ENCODE data around the gene CCDC88C. TPM values are rescaled to one million over a fixed set of nuclear protein-coding genes. Genes with fewer than 3 reads are reported as not detected.
"Not testable (repeated sequence)": the region's sequence is repeated elsewhere in the genome, so short reads cannot be mapped to it uniquely, and the experiment has no call there.

Gene CCDC88C
- total RNA-seq, 1 experiment from 2014 or later = 57.9 TPM

GRCh38 chr14:91271639-91272038 is 146.0 kb downstream of the CCDC88C start:
- peaks cover 6% of the 10 kb centered on the region; the same call in 1 of the 2 replicates for H3K36me3 ChIP-seq (ENCODE audit: insufficient read depth, low read length)
- H3K4me3 ChIP-seq (ENCODE audit: low read length) = no peak overlapping the region
- H3K27ac ChIP-seq (ENCODE audit: low read length) = no peak overlapping the region
- DNase-seq = no peak
- no peaks in the 10 kb centered on the region for H3K79me2 ChIP-seq (ENCODE audit: low read length)
- no peaks in the 10 kb centered on the region for H3K9me2 ChIP-seq (replicated peaks; ENCODE audit: insufficient read depth, low read length)
- no peaks in the 10 kb centered on the region for H3K9me3 ChIP-seq (ENCODE audit: low read length)
- H3K27me3 ChIP-seq (ENCODE audit: low read length) = no peaks in the 10 kb centered on the region
- H3K4me2 ChIP-seq (ENCODE audit: low read depth, low read length, poor library complexity, severe bottlenecking) = no peak overlapping the region
- H2AFZ ChIP-seq (ENCODE audit: low read length) = no peak overlapping the region
- H4K20me1 ChIP-seq (ENCODE audit: insufficient read depth, low read depth, low read length) = peaks cover 6% of the 10 kb centered on the region; the same call in 1 of the 2 replicates
- no peaks in the 10 kb centered on the region for H3K4me1 ChIP-seq (ENCODE audit: low read length)
- no peak overlapping the region for H3K9ac ChIP-seq (ENCODE audit: low read length)

- Histone ChIP-seq H3K4me2 (ENCODE audit: low read depth, low read length, poor library complexity, severe bottlenecking) (no peak overlapping the region), H3K27me3 (ENCODE audit: low read length) (no peaks in the 10 kb centered on the region), H3K9ac (ENCODE audit: low read length) (no peak overlapping the region), H3K9me3 (ENCODE audit: low read length) (no peaks in the 10 kb centered on the region), H3K79me2 (ENCODE audit: low read length) (no peaks in the 10 kb centered on the region), H3K4me1 (ENCODE audit: low read length) (no peaks in the 10 kb centered on the region), H2AFZ (ENCODE audit: low read length) (no peak overlapping the region), H3K27ac (ENCODE audit: low read length) (no peak overlapping the region), H4K20me1 (ENCODE audit: insufficient read depth, low read depth, low read length) (peaks cover 6% of the 10 kb centered on the region; the same call in 1 of the 2 replicates), H3K4me3 (ENCODE audit: low read length) (no peak overlapping the region), H3K36me3 (ENCODE audit: insufficient read depth, low read length) (0 out of 2 replicates have a peak, but pooled peaks cover 6% of the 10 kb centered on the region), H3K9me2 (replicated peaks; ENCODE audit: insufficient read depth, low read length) (no peaks in the 10 kb centered on the region)
- no peak for DNase-seq
Observed at GRCh38 chr14:91270619-91271018, 147.0 kb downstream of the CCDC88C start.

- H3K9ac ChIP-seq (ENCODE audit: low read length) = no peak overlapping the region
- no peaks in the 10 kb centered on the region for H3K79me2 ChIP-seq (ENCODE audit: low read length)
- H3K4me3 ChIP-seq (ENCODE audit: low read length) = no peak overlapping the region
- H3K4me1 ChIP-seq (ENCODE audit: low read length) = no peaks in the 10 kb centered on the region
- no peak overlapping the region for H3K27ac ChIP-seq (ENCODE audit: low read length)
- no peak for DNase-seq
- H3K4me2 ChIP-seq (ENCODE audit: low read depth, low read length, poor library complexity, severe bottlenecking) = no peak overlapping the region
- H4K20me1 ChIP-seq (ENCODE audit: insufficient read depth, low read depth, low read length) = peaks cover 6% of the 10 kb centered on the region; the same call in 1 of the 2 replicates
- no peaks in the 10 kb centered on the region for H3K9me3 ChIP-seq (ENCODE audit: low read length)
- no peak overlapping the region for H2AFZ ChIP-seq (ENCODE audit: low read length)
- no peaks in the 10 kb centered on the region for H3K9me2 ChIP-seq (replicated peaks; ENCODE audit: insufficient read depth, low read length)
- H3K27me3 ChIP-seq (ENCODE audit: low read length) = no peaks in the 10 kb centered on the region
- 0 out of 2 replicates have a peak, but pooled peaks cover 6% of the 10 kb centered on the region for H3K36me3 ChIP-seq (ENCODE audit: insufficient read depth, low read length)
Observed at GRCh38 chr14:91270188-91270587, 147.4 kb downstream of the CCDC88C start.

GRCh38 chr14:91269076-91269991 is 148.3 kb downstream of the CCDC88C start:
- H3K4me1 ChIP-seq (ENCODE audit: low read length) = no peaks in the 10 kb centered on the region
- H3K4me3 ChIP-seq (ENCODE audit: low read length) = no peak overlapping the region
- no peaks in the 10 kb centered on the region for H3K79me2 ChIP-seq (ENCODE audit: low read length)
- H3K27ac ChIP-seq (ENCODE audit: low read length) = no peak overlapping the region
- no peaks in the 10 kb centered on the region for H3K9me2 ChIP-seq (replicated peaks; ENCODE audit: insufficient read depth, low read length)
- H3K9me3 ChIP-seq (ENCODE audit: low read length) = no peaks in the 10 kb centered on the region
- no peak overlapping the region for H2AFZ ChIP-seq (ENCODE audit: low read length)
- H3K4me2 ChIP-seq (ENCODE audit: low read depth, low read length, poor library complexity, severe bottlenecking) = no peak overlapping the region
- peaks cover 6% of the 10 kb centered on the region; the same call in 1 of the 2 replicates for H4K20me1 ChIP-seq (ENCODE audit: insufficient read depth, low read depth, low read length)
- 0 out of 2 replicates have a peak, but pooled peaks cover 6% of the 10 kb centered on the region for H3K36me3 ChIP-seq (ENCODE audit: insufficient read depth, low read length)
- H3K9ac ChIP-seq (ENCODE audit: low read length) = no peak overlapping the region
- DNase-seq = no peak
- H3K27me3 ChIP-seq (ENCODE audit: low read length) = no peaks in the 10 kb centered on the region

GRCh38 chr14:91267965-91268437 is 149.6 kb downstream of the CCDC88C start:
- Histone ChIP-seq H3K4me3 (ENCODE audit: low read length) (no peak overlapping the region), H3K4me2 (ENCODE audit: low read depth, low read length, poor library complexity, severe bottlenecking) (no peak overlapping the region), H2AFZ (ENCODE audit: low read length) (no peak overlapping the region), H3K9me2 (replicated peaks; ENCODE audit: insufficient read depth, low read length) (no peaks in the 10 kb centered on the region), H4K20me1 (ENCODE audit: insufficient read depth, low read depth, low read length) (peaks cover 6% of the 10 kb centered on the region; the same call in 1 of the 2 replicates), H3K9me3 (ENCODE audit: low read length) (no peaks in the 10 kb centered on the region), H3K79me2 (ENCODE audit: low read length) (no peaks in the 10 kb centered on the region), H3K36me3 (ENCODE audit: insufficient read depth, low read length) (0 out of 2 replicates have a peak, but pooled peaks cover 6% of the 10 kb centered on the region), H3K4me1 (ENCODE audit: low read length) (no peaks in the 10 kb centered on the region), H3K27ac (ENCODE audit: low read length) (no peak overlapping the region), H3K27me3 (ENCODE audit: low read length) (no peaks in the 10 kb centered on the region), H3K9ac (ENCODE audit: low read length) (no peak overlapping the region)
- DNase-seq = no peak

- DNase-seq; H4K20me1 ChIP-seq (ENCODE audit: insufficient read depth, low read depth, low read length); H3K9me2 ChIP-seq (replicated peaks; ENCODE audit: insufficient read depth, low read length); H3K27me3 ChIP-seq (ENCODE audit: low read length); H3K9me3 ChIP-seq (ENCODE audit: low read length); H3K9ac ChIP-seq (ENCODE audit: low read length); H3K79me2 ChIP-seq (ENCODE audit: low read length); H2AFZ ChIP-seq (ENCODE audit: low read length); H3K36me3 ChIP-seq (ENCODE audit: insufficient read depth, low read length); H3K4me2 ChIP-seq (ENCODE audit: low read depth, low read length, poor library complexity, severe bottlenecking); H3K27ac ChIP-seq (ENCODE audit: low read length); H3K4me3 ChIP-seq (ENCODE audit: low read length); H3K4me1 ChIP-seq (ENCODE audit: low read length): not testable (repeated sequence)
Observed at GRCh38 chr14:91266276-91266675, 151.3 kb downstream of the CCDC88C start.

- no peak overlapping the region for H3K27ac ChIP-seq (ENCODE audit: low read length)
Observed at GRCh38 chr14:91265404-91265803, 152.2 kb downstream of the CCDC88C start.

More at GRCh38 chr14:91265404-91265803, 152.2 kb downstream of the CCDC88C start:
- no peaks in the 10 kb centered on the region for H3K4me1 ChIP-seq (ENCODE audit: low read length)
- peaks cover 6% of the 10 kb centered on the region; the same call in 1 of the 2 replicates for H4K20me1 ChIP-seq (ENCODE audit: insufficient read depth, low read depth, low read length)
- no peaks in the 10 kb centered on the region for H3K9me2 ChIP-seq (replicated peaks; ENCODE audit: insufficient read depth, low read length)
- no peaks in the 10 kb centered on the region for H3K27me3 ChIP-seq (ENCODE audit: low read length)
- DNase-seq = no peak
- no peak overlapping the region for H2AFZ ChIP-seq (ENCODE audit: low read length)
- no peak overlapping the region for H3K4me2 ChIP-seq (ENCODE audit: low read depth, low read length, poor library complexity, severe bottlenecking)
- H3K79me2 ChIP-seq (ENCODE audit: low read length) = no peaks in the 10 kb centered on the region
- no peak overlapping the region for H3K4me3 ChIP-seq (ENCODE audit: low read length)
- no peak overlapping the region for H3K9ac ChIP-seq (ENCODE audit: low read length)
- no peaks in the 10 kb centered on the region for H3K9me3 ChIP-seq (ENCODE audit: low read length)
- H3K36me3 ChIP-seq (ENCODE audit: insufficient read depth, low read length) = no peaks in the 10 kb centered on the region

Measured in Karpas-422 (cell line).